Spleen (tissue), 11 donors: ENCODE results near the gene EPHA6. TPM values are rescaled to one million over a fixed set of nuclear protein-coding genes. Genes with fewer than 3 reads are reported as not detected.

Source experiments
- DNase-seq: peaks from one replicate; pipeline ENCODE4 v3.0.0-alpha.2; 2020
- H3K27ac ChIP-seq, 8 donors: fragments of 200-600 bp; sonication (generic) in 7 of 8; 1 replicate in 4 of 8; 2 replicates in 4 of 8; pipeline versions ENCODE4 v1.5.0 to v1.8.0; 2016 to 2021; ENCODE audit warnings: inconsistent platforms in 4 of 8, mild to moderate bottlenecking in 4 of 8, moderate library complexity in 1 of 8
- H3K27me3 ChIP-seq, 7 donors: fragments of 200-600 bp; sonication (generic) in 6 of 7; replicated peaks in 1 of 7; 1 replicate in 4 of 7; 2 replicates in 3 of 7; pipeline versions ENCODE4 v1.5.0 to v1.8.0; 2016 to 2021; ENCODE audit warnings: inconsistent platforms in 3 of 7, mild to moderate bottlenecking in 1 of 7
- H3K36me3 ChIP-seq, 6 donors: fragments of 200-600 bp; sonication (generic) in 5 of 6; 1 replicate in 4 of 6; 2 replicates in 2 of 6; pipeline versions ENCODE4 v1.5.0 to v1.8.0; 2016 to 2021; ENCODE audit warnings: inconsistent platforms in 2 of 6
- H3K4me1 ChIP-seq, 6 donors: fragments of 200-600 bp; sonication (generic) in 5 of 6; 1 replicate in 3 of 6; 2 replicates in 3 of 6; pipeline versions ENCODE4 v1.5.0 to v1.8.0; 2016 to 2021; ENCODE audit warnings: inconsistent platforms in 3 of 6
- H3K4me3 ChIP-seq, 8 donors: fragments of 200-600 bp; sonication (generic) in 7 of 8; 1 replicate in 4 of 8; 2 replicates in 4 of 8; pipeline versions ENCODE4 v1.5.0 to v1.8.0; 2016 to 2021; ENCODE audit warnings: inconsistent platforms in 4 of 8, mild to moderate bottlenecking in 4 of 8, moderate library complexity in 2 of 8
- H3K9me3 ChIP-seq, 8 donors: fragments of 200-600 bp; sonication (generic) in 7 of 8; 1 replicate in 4 of 8; 2 replicates in 4 of 8; pipeline versions ENCODE4 v1.5.0 to v1.8.0; 2016 to 2021; ENCODE audit warnings: inconsistent platforms in 4 of 8
- POLR2A ChIP-seq, 3 donors: fragments of 450-650 bp; IDR thresholded peaks; one replicate each; pipeline ENCODE4 v1.5.1; 2017; ENCODE audit warnings: antibody characterized with exemption in 3 of 3, mild to moderate bottlenecking in 1 of 3
- POLR2AphosphoS5 ChIP-seq, 3 donors: sonication (generic); formaldehyde crosslinking; IDR thresholded peaks; one replicate each; pipeline ENCODE4 v1.5.1; 2017; ENCODE audit warnings: antibody characterized with exemption in 3 of 3
- WGBS, 5 donors: extraction: QIAGEN DNeasy Blood & Tissue Kit in 3 of 5; methylation state at CpG; one replicate each; pipeline versions ENCODE4 v1.1.5 to v1.1.7; 2013 to 2018; 5-methylcytosine and 5-hydroxymethylcytosine counted together
- intact Hi-C: fragments of 100-400 bp; cut with DNase I; formaldehyde crosslinking; loops from one replicate; pipeline ENCODE4 v1.15.0; 2023; ENCODE audit warnings: low total_unique reads
- polyA plus RNA-seq, 3 donors: library from polyadenylated mRNA; stranded (reverse); fragments of 200-250 nt; gene quantifications; one replicate each; pipeline ENCODE4 v1.2.1, GENCODE V29; 2013
- total RNA-seq, 7 donors: library from RNA; depleted of rRNA in 3 of 7; stranded (reverse); fragments of >200 nt in 3 of 7; fragmentation: NEBNext Ultra II Directional in 4 of 7; extraction: Animal tissue kit (Norgen Biotek cat#: 25700) in 4 of 7; gene quantifications; one replicate each; pipeline versions ENCODE4 v1.1.0 to v1.2.1, GENCODE V29; 2016 to 2021
- TF ChIP-seq, protein P1 (sequence below), 11 experiments: fragments of 200-600 bp in 7 of 11; fragments of 450-650 bp in 4 of 11; sonication (generic) in 4 of 11; IDR thresholded peaks in 8 of 11; conservative IDR thresholded peaks in 3 of 11; 1 replicate in 7 of 11; 2 replicates in 4 of 11; pipeline versions ENCODE4 v1.4.0 to v1.8.0; 2016 to 2021; ENCODE audit warnings: antibody characterized with exemption in 11 of 11, inconsistent platforms in 4 of 11, mild to moderate bottlenecking in 1 of 11
- donor health status: healthy with polysubstance abuse.
- donor health status: DM: no; HTN: no; CAD: no; lungs with moderate emphysema.
- donor health status: DM: no; HTN: no; CAD: no.
- donor health status: Bipolar disorder and iron deficiency.
- donor health status: healthy.
- donor health status: DM: no; HTN: no; CAD: no.
- donor health status: DM: yes; HTN: yes; CAD: no.

Gene EPHA6
- total and polyA plus RNA-seq, 10 donors, result 0.44 TPM; not detected in 9

DNA sequence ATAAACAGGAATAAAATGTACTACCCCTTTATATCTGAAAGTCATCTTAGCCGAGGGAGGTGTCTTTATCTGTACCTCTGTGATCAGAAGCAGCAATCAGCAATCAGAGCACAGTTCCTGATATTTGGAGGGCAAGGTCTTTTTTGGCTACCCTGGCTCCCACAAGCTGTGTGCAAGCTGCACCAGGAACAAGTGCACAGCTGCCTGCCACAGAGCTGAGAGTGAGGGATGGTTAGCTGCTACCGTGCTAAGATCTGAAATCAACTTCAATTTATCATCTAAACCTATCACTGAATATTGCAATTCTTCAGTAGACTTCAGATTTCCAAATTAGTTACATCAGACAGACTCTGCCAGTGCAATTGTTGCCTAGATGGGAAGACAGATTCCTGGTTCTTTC is 545.6 kb downstream of the EPHA6 start:
- peaks cover 0 to 34% (median 13%) of the 10 kb centered on the region in 8 donors for H3K9me3 ChIP-seq
- H3K27ac ChIP-seq, result no peak overlapping the region
- TF ChIP-seq POLR2AphosphoS5 (IDR thresholded peaks at IDR 0.05) (no peak), POLR2A (IDR thresholded peaks at IDR 0.05) (no peak)
- TF ChIP-seq, protein P1, sequence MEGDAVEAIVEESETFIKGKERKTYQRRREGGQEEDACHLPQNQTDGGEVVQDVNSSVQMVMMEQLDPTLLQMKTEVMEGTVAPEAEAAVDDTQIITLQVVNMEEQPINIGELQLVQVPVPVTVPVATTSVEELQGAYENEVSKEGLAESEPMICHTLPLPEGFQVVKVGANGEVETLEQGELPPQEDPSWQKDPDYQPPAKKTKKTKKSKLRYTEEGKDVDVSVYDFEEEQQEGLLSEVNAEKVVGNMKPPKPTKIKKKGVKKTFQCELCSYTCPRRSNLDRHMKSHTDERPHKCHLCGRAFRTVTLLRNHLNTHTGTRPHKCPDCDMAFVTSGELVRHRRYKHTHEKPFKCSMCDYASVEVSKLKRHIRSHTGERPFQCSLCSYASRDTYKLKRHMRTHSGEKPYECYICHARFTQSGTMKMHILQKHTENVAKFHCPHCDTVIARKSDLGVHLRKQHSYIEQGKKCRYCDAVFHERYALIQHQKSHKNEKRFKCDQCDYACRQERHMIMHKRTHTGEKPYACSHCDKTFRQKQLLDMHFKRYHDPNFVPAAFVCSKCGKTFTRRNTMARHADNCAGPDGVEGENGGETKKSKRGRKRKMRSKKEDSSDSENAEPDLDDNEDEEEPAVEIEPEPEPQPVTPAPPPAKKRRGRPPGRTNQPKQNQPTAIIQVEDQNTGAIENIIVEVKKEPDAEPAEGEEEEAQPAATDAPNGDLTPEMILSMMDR (IDR thresholded peaks at IDR 0.05 in 8 of 11, conservative IDR thresholded peaks at IDR 0.05 in 3 of 11), result no peak
- no peaks in the 10 kb centered on the region for H3K4me1 ChIP-seq
- no peak for DNase-seq
- WGBS, 5 donors, result 48 to 59% (median 54%) methylated on average over 2 of the region's 2 CpGs
- H3K36me3 ChIP-seq, result no peaks in the 10 kb centered on the region
- no peaks in the 10 kb centered on the region for H3K27me3 ChIP-seq
- intact Hi-C loops, result no loop called here
- no peak overlapping the region for H3K4me3 ChIP-seq

DNA sequence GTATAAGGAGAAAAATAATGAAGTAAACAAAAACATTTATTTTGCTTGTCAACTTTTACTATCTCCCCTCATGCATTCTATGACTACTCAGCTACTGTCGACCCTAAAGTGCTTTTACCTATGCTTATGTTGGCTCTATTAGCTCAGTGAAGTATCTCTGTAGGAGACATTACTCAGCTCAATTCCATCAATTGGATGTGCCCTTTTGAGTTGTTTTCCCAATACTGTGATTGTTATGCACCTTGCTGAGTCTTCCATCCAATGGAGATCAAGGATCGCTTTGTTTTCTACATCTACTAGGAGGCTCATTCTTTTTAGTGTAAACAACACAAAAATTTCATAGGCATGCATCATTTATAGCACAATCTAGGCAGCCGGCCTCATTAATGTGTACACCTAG is 546.4 kb downstream of the EPHA6 start:
- TF ChIP-seq, protein P1 (IDR thresholded peaks at IDR 0.05 in 8 of 11, conservative IDR thresholded peaks at IDR 0.05 in 3 of 11), result no peak
- TF ChIP-seq POLR2A (IDR thresholded peaks at IDR 0.05) (no peak), POLR2AphosphoS5 (IDR thresholded peaks at IDR 0.05) (no peak)
- Histone ChIP-seq H3K4me1 (no peaks in the 10 kb centered on the region), H3K27ac (no peak overlapping the region), H3K4me3 (no peak overlapping the region), H3K9me3 (peaks cover 0 to 34% (median 11%) of the 10 kb centered on the region in 8 donors), H3K27me3 (no peaks in the 10 kb centered on the region), H3K36me3 (no peaks in the 10 kb centered on the region)
- WGBS, 5 donors, result 70 to 81% (median 74%) methylated on average over 3 of the region's 3 CpGs
- DNase-seq, result no peak
- intact Hi-C loops, result no loop called here

DNA sequence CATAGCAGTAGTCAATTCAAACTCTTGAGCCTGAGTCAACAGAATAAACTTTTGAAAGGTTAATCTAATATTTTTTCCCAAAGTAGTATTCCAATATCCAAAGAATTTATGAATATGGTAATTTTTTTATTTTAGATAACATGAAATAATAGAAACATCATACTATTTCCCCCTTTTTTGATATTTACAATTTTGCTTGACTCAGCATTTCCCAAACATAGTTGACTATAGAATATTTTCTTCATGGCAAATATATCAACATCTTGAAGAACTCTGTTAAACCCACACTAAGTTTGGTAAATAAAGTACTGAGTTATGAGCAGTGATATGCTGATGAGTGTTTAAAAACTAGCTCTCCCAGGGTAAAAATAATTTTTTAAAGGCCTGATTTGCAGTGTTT is 570.2 kb downstream of the EPHA6 start:
- Histone ChIP-seq H3K4me1 (no peaks in the 10 kb centered on the region), H3K27me3 (no peaks in the 10 kb centered on the region), H3K4me3 (no peak overlapping the region), H3K9me3 (peaks cover 0 to 25% (median 19%) of the 10 kb centered on the region in 8 donors), H3K36me3 (no peaks in the 10 kb centered on the region), H3K27ac (no peak overlapping the region)
- no peak for TF ChIP-seq POLR2A (IDR thresholded peaks at IDR 0.05)
- TF ChIP-seq, protein P1 (IDR thresholded peaks at IDR 0.05 in 8 of 11, conservative IDR thresholded peaks at IDR 0.05 in 3 of 11), result no peak
- TF ChIP-seq POLR2AphosphoS5 (IDR thresholded peaks at IDR 0.05), result no peak
- intact Hi-C loops, result no loop called here
- DNase-seq, result no peak

- intact Hi-C loops, result no loop called here
- no peaks in the 10 kb centered on the region for H3K36me3 ChIP-seq
Measured at GRCh38 chr3:97388774-97389173, 574.4 kb downstream of the EPHA6 start.

More at GRCh38 chr3:97388774-97389173, 574.4 kb downstream of the EPHA6 start:
- Histone ChIP-seq H3K27ac (no peak overlapping the region), H3K4me1 (no peaks in the 10 kb centered on the region), H3K9me3 (peaks cover 0 to 25% (median 19%) of the 10 kb centered on the region in 8 donors), H3K4me3 (no peak overlapping the region), H3K27me3 (no peaks in the 10 kb centered on the region)
- WGBS, 5 donors, result 17 to 34% (median 32%) methylated on average over 1 of the region's 1 CpG
- DNase-seq, result no peak
- TF ChIP-seq, protein P1 (IDR thresholded peaks at IDR 0.05 in 8 of 11, conservative IDR thresholded peaks at IDR 0.05 in 3 of 11), result no peak
- TF ChIP-seq POLR2AphosphoS5 (IDR thresholded peaks at IDR 0.05), result no peak
- TF ChIP-seq POLR2A (IDR thresholded peaks at IDR 0.05), result no peak
